Hematopoietic multipotent progenitor cell treated with erythropoietin and hydrocortisone succinate and interleukin-3 and kit ligand, for 6 days (in vitro differentiated cells): ENCODE measurements around the gene AURKA.

Experiments
- DNase-seq: peaks from one replicate; pipeline ENCODE4 v3.0.0-alpha.2; 2015

The AURKA gene

DNA sequence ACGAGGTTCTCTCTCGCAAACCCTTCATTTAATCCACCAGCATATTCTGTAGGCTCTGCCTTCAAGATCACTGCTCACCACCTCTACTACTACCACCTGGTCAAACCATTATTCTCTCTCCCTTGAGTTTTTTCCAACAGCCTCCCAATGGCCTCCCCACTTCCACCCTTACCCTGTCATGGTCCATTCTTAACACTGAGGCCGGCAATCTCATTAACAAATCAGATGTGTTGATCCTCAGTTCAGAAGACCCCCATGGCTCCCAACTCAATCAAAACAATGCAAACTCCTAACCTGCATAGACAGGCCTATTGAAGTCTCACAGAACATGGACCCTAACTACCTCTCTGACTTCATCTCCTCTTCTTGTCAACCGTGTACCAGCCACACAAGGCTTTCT lies 2.2 kb downstream of the AURKA start:
- DNase-seq: no peak

DNA sequence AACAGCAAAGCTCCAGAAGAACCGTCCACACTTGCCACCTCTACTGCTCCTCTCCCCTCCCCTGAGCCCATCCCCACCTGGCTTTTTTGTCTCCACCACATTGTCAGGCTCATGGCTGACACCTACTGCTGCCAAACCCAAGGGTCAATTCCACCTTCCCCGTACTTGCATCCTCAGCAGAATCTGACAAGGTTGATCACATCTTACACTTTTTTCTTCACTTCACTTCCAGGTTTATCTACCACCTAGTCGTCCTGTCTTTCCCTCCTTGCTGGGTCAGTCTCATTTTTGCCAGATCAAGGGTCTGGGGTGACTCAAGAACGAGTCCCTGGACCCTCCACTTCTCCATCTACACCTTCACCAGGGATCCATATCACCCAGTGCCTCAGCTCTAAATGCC lies 3.1 kb downstream of the AURKA start:
- no peak for DNase-seq

DNA sequence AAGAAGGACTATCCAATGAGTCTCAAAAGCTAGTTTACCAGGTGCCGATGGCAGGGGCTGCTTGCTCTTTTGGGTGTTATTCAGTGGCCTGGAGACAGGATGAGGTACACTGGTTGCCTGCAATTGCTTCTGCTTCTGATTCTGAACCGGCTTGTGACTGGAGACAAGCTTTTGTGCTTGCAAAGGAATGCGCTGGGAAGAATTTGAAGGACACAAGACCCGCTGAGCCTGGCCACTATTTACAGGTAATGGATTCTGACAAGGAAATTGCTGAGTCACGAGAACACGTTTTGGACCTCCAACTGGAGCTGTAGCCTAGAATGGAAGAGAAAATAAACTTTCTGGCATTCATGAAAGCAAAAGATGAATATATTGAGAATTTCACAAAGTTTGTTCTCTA lies 5.8 kb downstream of the AURKA start:
- no peak for DNase-seq

DNA sequence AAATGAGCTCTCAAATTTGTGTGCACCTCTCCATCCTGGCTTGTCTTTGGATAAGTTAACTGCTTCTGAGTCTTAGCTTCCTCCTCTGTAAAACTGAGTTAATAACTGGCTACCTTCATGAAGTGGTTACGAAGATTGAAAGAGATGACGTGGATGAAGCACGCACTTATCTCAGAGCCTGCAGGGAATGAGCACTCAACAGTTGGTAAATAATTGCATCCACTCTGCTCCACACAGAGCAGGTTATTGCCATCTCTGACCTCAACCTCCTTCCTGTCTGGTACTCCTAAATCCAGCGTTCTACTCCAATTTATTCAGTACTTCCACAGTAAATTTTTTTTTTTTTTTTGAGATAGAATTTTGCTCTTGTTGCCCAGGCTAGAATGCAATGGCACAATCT lies 6.9 kb downstream of the AURKA start:
- DNase-seq: no peak

DNA sequence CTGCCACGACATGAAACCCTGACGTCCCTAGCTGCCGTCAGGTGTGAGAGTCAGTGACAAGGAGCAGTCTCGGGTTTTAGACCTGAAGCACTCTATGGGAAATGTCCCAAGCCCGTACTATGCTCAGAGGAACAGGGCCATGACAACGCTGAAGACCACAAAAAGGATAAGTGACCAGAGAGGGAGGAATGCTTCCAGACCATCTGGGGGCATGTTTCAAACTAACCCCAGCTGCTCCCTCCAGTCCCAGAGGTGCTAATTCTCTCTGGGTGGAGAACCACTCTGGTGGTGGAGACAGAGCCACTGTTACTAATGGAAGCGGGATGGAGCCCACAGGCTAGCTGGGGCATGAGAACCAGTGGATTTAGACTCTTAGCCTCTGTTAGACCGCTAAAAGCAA lies 8.7 kb downstream of the AURKA start:
- no peak for DNase-seq

DNA sequence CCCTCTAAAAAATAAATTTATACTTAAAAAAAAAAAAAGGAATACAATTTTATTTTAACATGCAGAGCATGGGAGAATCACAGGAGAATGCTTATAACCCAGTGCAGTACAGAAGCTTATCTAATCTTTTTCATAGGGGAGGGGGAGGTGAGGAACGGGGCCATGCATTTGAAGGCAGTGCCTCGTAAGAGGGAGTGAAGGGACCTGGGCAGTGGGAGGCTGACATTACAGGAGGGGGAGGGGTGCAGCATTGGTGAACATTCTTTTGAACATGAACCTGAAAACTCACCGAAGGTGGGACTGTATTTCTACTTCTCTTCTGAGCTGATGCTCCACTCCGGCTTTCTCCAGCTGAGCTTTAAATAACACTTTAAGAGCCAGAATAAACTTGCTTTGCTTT lies 9.3 kb downstream of the AURKA start:
- no peak for DNase-seq

DNA sequence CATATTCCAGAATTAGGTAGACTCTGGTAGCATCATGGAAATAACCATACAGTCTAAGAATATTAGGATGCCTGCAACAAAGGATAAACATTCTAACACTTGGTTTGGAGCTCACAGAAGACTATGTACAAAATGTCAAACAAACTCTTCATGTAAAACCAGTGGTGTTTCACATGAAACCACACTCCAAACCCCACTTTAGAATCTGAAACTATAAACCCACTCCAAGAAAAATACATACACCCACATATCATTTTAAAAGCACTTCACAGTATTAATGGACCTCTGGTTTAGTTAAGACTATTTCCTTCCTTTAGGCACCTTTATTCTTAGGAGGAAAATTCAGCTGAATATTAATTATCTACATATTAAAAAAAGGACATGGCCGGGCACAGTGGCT lies 10.5 kb downstream of the AURKA start:
- no peak for DNase-seq

DNA sequence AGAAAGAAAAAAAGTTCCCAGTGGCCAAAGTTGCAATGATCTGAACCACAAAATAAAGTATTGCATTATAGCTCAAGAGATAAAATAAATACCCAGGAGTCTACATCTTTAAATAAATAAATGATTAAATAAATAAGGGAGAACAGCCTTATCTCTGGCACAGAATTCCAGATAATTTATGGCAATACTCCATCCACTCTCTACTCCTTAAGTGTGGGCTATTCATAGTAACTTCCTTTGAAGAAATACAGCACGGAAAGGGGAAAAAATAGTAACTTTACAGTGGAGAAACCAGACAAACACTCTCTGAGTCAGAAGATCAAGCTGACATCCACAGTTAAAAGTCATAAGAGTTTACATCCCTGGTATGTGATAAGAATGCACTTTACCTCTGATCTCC lies 11.6 kb downstream of the AURKA start:
- DNase-seq: no peak

DNA sequence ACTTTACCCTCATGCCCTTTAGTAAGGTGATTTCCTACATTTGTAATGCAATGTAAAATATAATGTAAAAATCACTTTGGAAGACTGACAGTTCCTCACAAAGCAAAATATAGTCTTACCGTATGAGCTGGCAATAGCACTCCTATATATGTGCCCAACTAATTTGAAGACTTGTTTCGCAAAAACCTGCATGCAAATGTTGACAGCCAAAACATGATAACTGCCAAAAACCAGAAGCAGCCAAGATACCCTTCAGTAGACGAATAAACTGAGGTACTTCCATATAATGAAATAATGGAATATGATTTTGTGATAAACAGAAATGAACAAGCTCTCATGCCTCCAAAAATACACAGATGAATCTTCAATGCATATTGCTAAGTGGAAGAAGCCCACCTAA lies 13.6 kb downstream of the AURKA start:
- no peak for DNase-seq

DNA sequence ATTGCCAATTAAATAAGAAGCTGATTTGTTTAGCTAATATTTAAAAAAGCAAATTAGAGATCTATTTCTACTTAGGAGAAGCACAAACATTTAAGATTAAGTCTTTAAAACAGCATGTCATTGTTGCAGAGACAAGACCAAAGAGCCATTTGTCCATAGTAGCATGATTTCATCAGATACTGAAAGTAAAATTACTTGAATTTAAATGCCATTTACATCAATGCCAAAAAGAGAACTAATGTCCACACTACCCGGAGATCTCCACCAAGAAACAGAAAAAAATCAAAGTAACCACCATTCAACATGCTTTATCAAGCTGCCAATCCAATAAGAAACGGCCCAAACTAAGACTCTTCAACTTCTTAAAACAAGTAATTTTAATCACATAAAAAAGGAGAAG lies 15.7 kb downstream of the AURKA start:
- DNase-seq: no peak

DNA sequence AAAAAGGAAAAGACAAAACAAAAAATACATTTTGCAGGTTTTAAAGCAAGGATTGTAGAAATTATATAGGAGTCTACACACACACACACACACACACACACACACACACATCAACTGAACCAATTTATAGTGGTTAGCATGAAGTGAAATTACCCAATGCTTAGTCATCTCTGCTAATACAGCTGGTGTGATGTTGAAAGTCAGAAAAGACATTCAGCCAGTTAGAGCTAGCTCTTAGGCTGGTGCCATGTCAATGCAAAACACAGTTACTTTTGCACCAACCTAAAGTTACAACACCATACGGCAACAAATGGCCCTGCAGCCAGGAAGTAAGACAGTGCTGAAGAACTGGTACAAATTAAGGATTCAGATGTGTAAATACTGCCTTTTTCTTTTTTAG lies 18.1 kb downstream of the AURKA start:
- peak; percentile 82 for DNase-seq

DNA sequence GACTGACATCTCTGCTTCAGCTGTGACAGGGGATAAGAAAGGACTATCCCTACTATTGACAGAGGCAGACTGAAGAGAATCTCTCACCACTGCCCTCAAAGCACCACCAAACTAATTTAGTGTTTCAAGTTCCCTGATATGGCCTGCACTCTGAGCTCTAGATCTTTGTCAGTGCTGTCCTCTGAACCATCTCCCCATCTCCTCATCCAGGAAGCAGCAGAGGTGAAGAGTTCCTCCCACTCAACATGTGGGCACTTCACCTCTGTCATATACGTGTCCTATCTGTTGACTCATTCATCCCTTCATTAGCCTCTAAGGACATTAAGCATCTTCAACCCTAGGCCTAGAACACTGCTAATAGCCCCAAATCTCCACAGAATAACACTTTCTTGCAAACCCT lies 19.2 kb downstream of the AURKA start:
- peak; percentile 20 for DNase-seq

DNA sequence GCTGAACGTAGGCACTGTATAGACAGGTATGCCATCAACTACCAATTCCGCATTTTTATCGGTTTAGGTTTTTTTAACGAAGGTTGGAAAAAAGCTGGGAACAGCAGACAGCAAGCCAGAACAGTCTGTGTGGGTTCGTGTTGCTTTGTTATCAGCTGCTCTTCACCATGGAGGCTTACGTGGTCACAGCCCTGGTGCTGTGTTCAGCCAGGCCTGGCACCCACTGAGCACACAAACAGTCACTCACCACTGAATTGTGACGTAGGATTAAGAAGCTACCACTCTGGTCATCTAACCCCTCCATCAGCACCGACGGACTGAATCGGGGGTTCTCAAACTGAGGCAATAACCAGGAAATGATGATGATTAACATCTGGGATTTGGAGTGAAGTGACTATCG lies 20.0 kb downstream of the AURKA start:
- no peak for DNase-seq

DNA sequence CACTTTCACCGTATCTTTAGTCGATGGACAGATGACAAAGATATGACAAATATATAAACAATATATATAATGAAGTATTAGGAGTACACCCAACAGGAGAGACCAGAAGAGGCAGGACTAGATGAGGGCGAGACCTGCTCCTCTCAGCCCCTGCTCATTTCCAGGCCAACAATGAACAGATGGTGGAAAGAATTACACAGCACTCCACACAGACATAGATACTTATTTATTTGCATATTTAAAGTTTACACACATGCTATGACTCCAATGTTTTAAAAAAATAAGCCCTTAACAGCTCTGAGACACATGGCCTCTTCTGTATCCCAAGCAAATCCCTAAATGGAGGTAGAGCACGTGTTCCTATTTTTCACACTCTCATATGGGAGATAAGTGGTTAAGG lies 22.8 kb downstream of the AURKA start:
- no peak for DNase-seq

DNA sequence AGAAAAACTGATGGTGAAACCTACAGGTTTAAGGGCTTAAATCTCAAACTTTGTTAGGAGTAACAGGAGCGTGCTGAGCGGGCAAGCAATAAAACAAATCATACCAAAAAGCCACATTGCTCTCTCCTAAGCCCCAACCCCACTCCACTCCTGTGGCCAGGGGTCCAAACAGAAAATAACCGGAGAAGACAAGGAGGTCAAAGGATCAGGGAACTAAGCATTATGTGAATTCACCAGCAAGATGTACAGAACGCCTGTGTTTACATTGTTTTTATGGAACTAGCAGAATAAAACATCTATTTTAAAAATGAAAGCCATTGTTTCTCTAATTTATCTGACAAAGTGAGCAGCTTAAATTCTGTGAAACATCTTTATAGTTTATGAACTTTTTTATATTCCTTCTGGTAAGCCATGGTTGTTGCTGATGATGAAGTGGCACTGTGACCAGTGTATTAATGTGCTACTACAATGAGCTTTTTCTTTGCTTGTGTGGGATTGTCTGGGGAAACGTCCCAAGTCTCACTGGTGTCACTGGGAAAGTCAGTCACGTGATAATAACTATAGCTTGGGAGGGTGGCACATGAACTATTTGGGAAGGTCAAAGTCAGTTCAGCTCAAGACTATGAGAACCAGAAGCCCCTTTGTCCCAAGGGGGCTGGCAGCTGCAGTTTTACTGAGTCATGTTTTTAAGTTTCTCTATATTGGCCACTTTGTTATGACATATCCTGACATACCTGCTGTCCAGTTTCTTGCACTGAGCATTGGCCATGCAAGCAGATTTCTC lies 23.5 kb downstream of the AURKA start:
- DNase-seq: no peak

DNA sequence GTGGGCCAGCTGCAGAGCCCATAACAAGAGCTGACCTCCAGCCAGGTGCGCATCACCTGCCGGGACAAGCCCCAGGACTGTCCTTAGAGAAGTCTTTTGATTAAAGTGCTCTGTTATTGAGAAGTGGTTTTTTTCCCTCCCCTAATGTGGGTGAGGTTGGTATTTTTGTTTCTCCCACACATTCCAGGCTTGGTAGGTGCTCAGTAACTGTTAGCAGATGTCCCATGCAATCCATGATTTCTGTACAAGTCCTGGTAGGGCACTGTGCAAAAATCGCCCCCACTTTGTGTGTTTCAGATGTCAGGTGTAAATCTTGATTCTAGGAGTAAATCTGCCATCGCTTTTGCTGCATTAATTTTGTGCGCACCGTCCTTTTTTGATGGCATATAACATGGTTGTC lies 28.5 kb downstream of the AURKA start:
- DNase-seq: no peak

DNA sequence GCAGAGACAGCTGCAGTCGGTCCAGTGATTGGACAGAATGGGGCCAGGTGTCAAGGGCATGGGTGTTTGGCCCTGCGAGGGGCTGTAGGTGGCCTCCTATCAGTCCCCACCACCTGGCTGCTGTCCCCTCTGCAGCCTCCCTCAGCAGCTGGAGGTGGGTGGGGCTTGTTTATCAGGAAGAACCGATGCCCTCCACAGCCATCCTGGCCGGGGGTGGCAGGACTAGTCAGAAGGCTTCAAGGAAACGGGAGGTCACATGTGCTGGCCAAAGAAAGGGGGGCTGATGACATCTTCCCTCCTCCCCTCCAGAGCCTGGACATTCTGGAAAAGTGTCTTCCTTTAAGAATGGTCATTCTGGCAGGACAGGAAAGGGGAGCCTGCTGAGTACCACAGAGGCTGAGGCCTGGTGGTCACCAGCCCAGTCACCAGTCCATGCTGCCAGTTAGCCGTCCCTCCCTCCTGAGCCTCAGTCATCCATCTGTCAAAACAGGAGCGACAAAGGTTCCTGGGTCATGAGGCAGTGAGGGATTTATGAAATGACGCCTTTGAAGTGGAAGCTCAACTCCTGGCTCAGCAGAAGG lies 29.1 kb downstream of the AURKA start:
- DNase-seq: peak; percentile 98

DNA sequence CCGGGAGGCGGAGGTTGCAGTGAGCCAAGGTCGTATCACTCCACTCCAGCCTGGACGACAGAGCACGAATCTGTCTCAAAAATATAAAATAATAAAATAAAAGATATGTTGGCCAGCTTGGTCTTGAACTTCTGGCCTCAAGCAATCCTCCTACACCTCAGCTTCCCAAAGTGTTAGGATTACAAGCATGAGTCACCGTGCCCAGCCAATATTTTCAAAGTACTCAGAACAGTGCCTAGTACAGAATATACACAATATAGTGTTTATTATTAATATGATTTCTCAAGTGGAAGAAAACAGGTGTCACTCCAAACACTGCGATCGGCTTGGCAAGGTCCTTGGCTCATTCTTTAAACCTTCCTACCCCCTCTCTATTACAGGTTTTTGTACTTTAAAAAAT lies 30.1 kb downstream of the AURKA start:
- DNase-seq: no peak

DNA sequence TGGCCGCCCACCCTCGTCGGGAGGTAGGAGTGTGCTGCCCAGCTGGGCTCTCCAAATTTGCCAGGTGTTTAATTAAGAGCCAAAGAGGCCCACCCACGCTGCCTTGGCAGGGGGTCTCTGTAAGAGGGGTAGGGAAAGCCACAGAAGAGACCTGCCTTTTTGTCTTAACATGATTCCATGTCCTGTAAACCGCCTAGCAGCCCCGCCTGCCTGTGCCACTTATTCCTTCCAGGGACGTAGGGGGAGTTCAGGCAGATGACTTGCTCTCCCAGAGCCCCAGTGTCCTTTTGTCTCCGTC lies 31.2 kb downstream of the AURKA start:
- DNase-seq: no peak

DNA sequence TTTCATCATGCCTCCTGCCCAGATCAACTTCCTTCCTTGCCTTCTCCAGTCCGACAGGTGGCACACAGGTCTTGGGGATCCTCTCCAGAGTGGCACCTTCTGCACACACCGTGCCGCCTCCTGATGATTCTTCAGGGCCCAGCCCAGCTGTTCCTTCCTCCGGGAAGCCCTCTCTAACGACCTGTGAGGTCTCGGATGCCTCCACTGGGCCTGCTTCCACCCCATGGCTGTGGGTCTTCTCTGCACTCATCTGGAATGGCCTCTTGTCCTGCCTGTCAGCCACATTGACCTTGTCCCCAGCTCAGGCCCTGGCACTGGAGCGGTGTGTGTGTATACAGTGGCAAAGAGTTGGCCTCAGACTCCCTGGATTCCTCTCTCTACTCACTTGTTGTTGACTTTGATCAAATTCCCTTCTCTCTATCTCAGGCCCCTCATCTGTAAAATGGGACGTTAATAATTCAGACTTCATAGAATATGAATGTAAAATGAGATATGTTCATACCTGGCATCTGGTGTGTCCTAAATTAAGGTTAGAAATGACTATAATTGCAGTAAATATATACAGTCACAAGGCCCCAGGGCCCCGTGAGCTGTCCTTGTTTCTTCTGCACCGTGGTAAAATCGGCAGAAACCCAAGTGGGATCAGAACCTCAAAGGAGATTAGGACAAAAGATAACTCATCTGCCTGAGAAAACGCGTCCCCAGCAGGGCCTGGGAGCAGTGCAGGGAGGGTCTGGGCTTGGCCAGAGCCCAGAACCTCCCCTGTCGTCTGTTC lies 31.7 kb downstream of the AURKA start:
- DNase-seq: peak; percentile 29

DNA sequence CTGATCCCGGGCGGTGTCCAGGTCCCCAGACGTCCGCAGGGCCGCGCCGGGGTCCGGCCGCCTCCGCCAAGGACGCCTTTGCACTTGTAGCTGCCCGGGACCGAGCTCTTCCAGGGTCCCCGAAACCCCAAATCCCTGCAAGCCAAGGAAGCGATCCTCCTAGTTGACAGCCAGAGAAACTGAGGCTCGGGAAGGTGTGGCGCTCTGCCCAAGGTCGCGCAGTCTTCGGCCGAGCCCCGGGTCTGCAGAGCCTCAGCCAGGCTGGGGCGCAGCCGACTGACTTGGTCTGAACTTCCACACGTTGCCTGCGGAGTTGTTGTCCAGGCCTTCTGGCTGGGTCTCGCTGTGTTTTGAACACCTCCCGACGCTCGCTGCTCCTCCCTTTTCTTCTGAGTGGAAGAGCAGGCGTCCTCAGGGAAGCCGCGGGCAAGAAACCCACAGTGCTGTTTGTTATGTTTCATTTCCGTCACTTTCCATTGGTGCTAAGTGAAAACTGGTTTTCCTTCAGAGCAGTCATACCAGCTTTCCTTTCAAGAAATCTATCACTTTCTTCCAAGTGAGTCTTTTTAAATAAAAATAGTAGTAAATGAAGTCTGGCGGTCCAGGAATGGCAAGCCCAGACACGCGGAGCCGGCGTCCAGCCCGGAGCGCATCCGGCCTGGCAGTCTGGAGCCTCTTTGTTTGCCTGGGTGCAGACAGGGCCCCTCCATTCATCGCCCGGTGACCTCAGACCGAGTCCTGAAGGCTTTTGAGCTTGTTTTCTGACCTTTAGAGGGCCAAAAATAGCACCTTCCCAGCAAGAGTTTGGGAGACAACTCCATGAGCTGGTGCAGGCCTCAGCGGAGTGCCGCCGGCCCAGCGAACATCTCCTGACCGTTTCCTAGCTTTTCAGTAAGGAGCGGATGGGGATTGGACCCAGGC lies 32.5 kb downstream of the AURKA start:
- DNase-seq: peak; percentile 70

DNA sequence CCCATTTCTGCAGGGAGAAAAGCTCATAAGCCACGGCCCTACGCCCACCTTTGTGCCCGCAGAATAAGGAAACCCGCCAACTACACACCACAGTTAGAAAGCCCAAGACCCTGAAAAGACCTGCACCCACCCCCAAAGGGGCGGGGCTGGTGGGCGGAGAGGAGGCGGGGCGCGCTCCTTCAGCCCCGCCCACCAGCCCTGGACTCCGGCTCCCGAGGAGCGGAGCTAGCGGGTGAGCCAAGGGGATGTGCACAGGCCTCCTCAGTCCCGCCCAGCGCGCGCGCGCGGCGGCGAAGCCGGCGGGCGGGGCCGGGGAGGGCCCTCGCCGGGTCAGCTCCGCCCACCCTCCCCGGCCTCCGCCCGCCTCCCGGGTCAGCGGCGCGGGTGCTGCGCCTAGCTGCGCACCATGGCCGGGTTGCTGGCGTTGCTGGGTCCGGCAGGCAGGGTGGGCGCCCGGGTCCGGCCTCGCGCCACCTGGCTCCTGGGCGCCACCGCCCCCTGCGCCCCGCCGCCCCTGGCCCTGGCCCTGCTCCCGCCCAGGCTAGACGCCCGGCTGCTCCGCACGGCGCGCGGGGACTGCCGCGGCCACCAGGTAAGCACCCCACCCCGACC lies 33.3 kb downstream of the AURKA start, which contains the start of gene FAM210B:
Gene FAM210B, plus strand, starts transcription at position 375 of the 612 bp plus-strand sequence. Its CDS starts 32 bp downstream, at position 407.
- DNase-seq: peak; percentile 93

DNA sequence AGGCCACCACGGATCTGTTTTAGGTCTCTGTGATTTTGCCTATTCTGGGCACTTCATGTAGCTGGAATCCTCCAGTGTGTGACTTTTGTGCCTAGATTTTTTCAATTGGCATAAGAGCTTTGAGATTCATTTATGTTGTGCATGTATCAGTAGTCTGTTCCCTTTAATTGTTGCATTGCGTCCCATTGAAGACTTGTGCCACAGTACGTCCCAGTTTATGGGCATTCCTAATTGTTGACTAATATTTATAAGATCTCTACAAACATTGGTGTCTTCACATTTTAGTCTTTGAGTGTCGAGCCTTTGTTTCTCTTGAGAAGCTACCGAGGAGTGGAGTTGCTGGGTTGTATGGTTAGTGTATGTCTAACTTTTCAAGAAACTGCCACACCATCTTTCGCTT lies 33.9 kb downstream of the AURKA start:
- no peak for DNase-seq
